GM12878 (cell line): ENCODE data around the gene MOB2. TPM values are rescaled to one million over a fixed set of nuclear protein-coding genes. Genes with fewer than 3 reads are reported as not detected.

Experiments used
- ATAC-seq: fragments of 200-7000 bp; cut with Tn5 transposase; 3 replicates; pipeline ENCODE4 v1.9.1; 2020; ENCODE audit warnings: mild to moderate bottlenecking, moderate library complexity
- BruUV-seq: library from RNA; stranded (reverse); fragments of 400-500 nt; replicated peaks from 2 replicates; lab custom pipeline; 2021; lab: Mats Ljungman, UMichigan
- CTCF ChIA-PET: fragments of 300-600 bp; sonication (Branson Sonifier 250); formaldehyde crosslinking; extraction: SDS; loops from one replicate; lab custom pipeline; 2021; ENCODE audit warnings: inconsistent platforms; lab: Yijun Ruan, JAX
- POLR2A ChIA-PET: fragments of 350-600 bp; formaldehyde crosslinking; extraction: SDS; loops from one replicate; lab custom pipeline; 2021; ENCODE audit warnings: inconsistent platforms; lab: Charles Lee
- RAD21 ChIA-PET: fragments of 300-600 bp; sonication (Branson Sonifier 250); formaldehyde crosslinking; loops from one replicate; lab custom pipeline; 2023; ENCODE audit warnings: antibody characterized with exemption; ENCODE audit not compliant: unreplicated experiment; lab: Charles Lee
- SMC1A ChIA-PET: fragments of 300-600 bp; sonication (Branson Sonifier 250); formaldehyde crosslinking; loops from one replicate; lab custom pipeline; 2023; ENCODE audit not compliant: unreplicated experiment, uncharacterized antibody; lab: Charles Lee
- DNase-seq: peaks from one replicate; pipeline ENCODE4 v3.0.0-alpha.2; 2011; ENCODE audit warnings: low read depth, low spot score
- FAIRE-seq: peaks from 3 replicates; lab custom pipeline; 2011; peaks lifted over from hg19 to GRCh38; lab: Jason Lieb, UNC
- H2AFZ ChIP-seq: 2 replicates; pipeline ENCODE4 v1.6.0; 2011; ENCODE audit warnings: low read depth, low read length, control low read depth; ENCODE audit not compliant: control insufficient read depth
- H3K27ac ChIP-seq: 2 replicates; pipeline ENCODE4 v1.5.1; 2011; ENCODE audit warnings: control low read depth; ENCODE audit not compliant: control insufficient read depth, insufficient read depth
- H3K27me3 ChIP-seq, 2 experiments: replicated peaks in 1 of 2; 2 replicates each; pipeline versions ENCODE4 v1.6.0 to v1.6.1; 2011; ENCODE audit warnings: low read length in 1 of 2; ENCODE audit not compliant: control insufficient read depth in 2 of 2, insufficient read depth in 2 of 2
- H3K36me3 ChIP-seq, 2 experiments: 2 replicates each; pipeline ENCODE4 v1.5.1; 2011; ENCODE audit warnings: low read length in 1 of 2; ENCODE audit not compliant: control insufficient read depth in 2 of 2, insufficient read depth in 2 of 2
- H3K4me1 ChIP-seq: 2 replicates; pipeline ENCODE4 v1.6.1; 2011; ENCODE audit warnings: mild to moderate bottlenecking, low read length, moderate library complexity, mixed read lengths; ENCODE audit not compliant: control insufficient read depth, insufficient read depth
- H3K4me2 ChIP-seq: 2 replicates; pipeline ENCODE4 v1.6.0; 2011; ENCODE audit warnings: control low read depth; ENCODE audit not compliant: control insufficient read depth, insufficient read depth
- H3K4me3 ChIP-seq: fragments of 200-600 bp; sonication (generic); 2 replicates; pipeline ENCODE4 v1.5.1; 2016
- H3K79me2 ChIP-seq: 2 replicates; pipeline ENCODE4 v1.6.0; 2011; ENCODE audit warnings: low read length; ENCODE audit not compliant: control insufficient read depth, insufficient read depth
- H3K9ac ChIP-seq: 2 replicates; pipeline ENCODE4 v1.8.0; 2011; ENCODE audit warnings: low read length, control low read depth, mixed read lengths; ENCODE audit not compliant: control insufficient read depth, insufficient read depth
- H3K9me3 ChIP-seq: replicated peaks from 3 replicates; pipeline ENCODE4 v1.5.1; 2011; ENCODE audit warnings: mild to moderate bottlenecking, low read length; ENCODE audit not compliant: control insufficient read depth, insufficient read depth
- H4K20me1 ChIP-seq: 2 replicates; pipeline ENCODE4 v1.6.0; 2011; ENCODE audit not compliant: control insufficient read depth, insufficient read depth
- CHD4 ChIP-seq: fragments of 200-600 bp; sonication (generic); IDR thresholded peaks from 2 replicates; pipeline ENCODE4 v1.6.1; 2016; ENCODE audit warnings: mild to moderate bottlenecking
- MLLT1 ChIP-seq: fragments of 450-650 bp; IDR thresholded peaks from 2 replicates; pipeline ENCODE4 v1.6.1; 2016; ENCODE audit warnings: mild to moderate bottlenecking
- MXI1 ChIP-seq: fragments of 150-350 bp; IDR thresholded peaks from 2 replicates; pipeline ENCODE4 v1.6.1; 2011; ENCODE audit warnings: low read depth, mild to moderate bottlenecking, inconsistent platforms, low read length, improper control_type of control experiment
- POLR2AphosphoS2 ChIP-seq: IDR thresholded peaks from 2 replicates; pipeline ENCODE4 v1.6.1; 2011; ENCODE audit warnings: low read depth, mild to moderate bottlenecking, low read length, improper control_type of control experiment, moderate library complexity
- WGBS: methylation state at CpG from one replicate; pipeline ENCODE4 v1.1.6; 2016; ENCODE audit warnings: low lambda C conversion rate; ENCODE audit not compliant: insufficient replicate concordance, insufficient coverage; ENCODE audit errors: missing lambda C conversion rate; 5-methylcytosine and 5-hydroxymethylcytosine counted together
- in situ Hi-C: fragments of 300-500 bp; cut with MboI; formaldehyde crosslinking; loops from 9 replicates; pipeline ENCODE4 v1.14.3; 2018; ENCODE audit warnings: mixed read lengths
- intact Hi-C: fragments of 100-400 bp; cut with micrococcal nuclease; formaldehyde crosslinking; loops from one replicate; pipeline ENCODE4 v1.14.2; 2022; ENCODE audit not compliant: unreplicated experiment
- polyA plus RNA-seq, 11 experiments: library from polyadenylated mRNA; depleted of rRNA in 4 of 11; unstranded in 6 of 11; stranded (reverse) in 5 of 11; fragments of >200 nt; fragmentation: Nextera tagmentation in 4 of 11; fragmentation: Illumina TruSeq in 1 of 11; extraction: Ambion mirVana in 4 of 11; extraction: Trizol in 1 of 11; gene quantifications; 1 replicate in 1 of 11; 2 replicates in 10 of 11; pipeline versions ENCODE4 v1.2.1 to v1.2.3, GENCODE V29; 2011 to 2016; ENCODE audit warnings: inconsistent platforms in 2 of 11, missing spikeins in 2 of 11, low read depth in 1 of 11
- total RNA-seq, 4 experiments: library from RNA; depleted of rRNA in 3 of 4; stranded (reverse); fragments of >200 nt in 3 of 4; fragmentation: Illumina TruSeq in 1 of 4; extraction: Trizol in 1 of 4; gene quantifications; 2 replicates each; pipeline versions ENCODE4 v1.2.1 to v1.2.3, GENCODE V29; 2013 to 2021

The MOB2 gene
- total and polyA plus RNA-seq, 10 of the 15 experiments (the other 5 are each of a cell fraction or from before 2014, with no cell fraction given) = 0.10 to 34.6 (median 15.5) TPM

GRCh38 chr11:1500466-1501420, 14.2 kb upstream of the MOB2 start:
- H4K20me1 ChIP-seq = no peaks in the 10 kb centered on the region
- no TSS peak for BruUV-seq
- H3K4me1 ChIP-seq = peaks cover 3% of the 10 kb centered on the region; the same call in 1 of the 2 replicates
- WGBS = 93% methylated on average over 27 of the region's 28 CpGs
- no peak for TF ChIP-seq MXI1
- TF ChIP-seq MLLT1 = no peak
- TF ChIP-seq CHD4 = no peak
- no peak for TF ChIP-seq POLR2AphosphoS2
- H3K4me2 ChIP-seq = no peak overlapping the region
- CTCF ChIA-PET = no interaction called here
- H3K27ac ChIP-seq = no peak overlapping the region
- H2AFZ ChIP-seq = no peak overlapping the region
- H3K9me3 ChIP-seq = no peaks in the 10 kb centered on the region; the same call in 2 of the 3 replicates
- H3K36me3 ChIP-seq = peaks cover 0 to 2% of the 10 kb centered on the region in 2 experiments; a peak in 2 of 4 replicates
- RAD21 ChIA-PET = no interaction called here
- POLR2A ChIA-PET = no interaction called here
- ATAC-seq (no peak), DNase-seq (no peak), FAIRE-seq (no peak)
- SMC1A ChIA-PET = no interaction called here
- in situ Hi-C loops (no loop called here), intact Hi-C loops (no loop called here)
- no peak overlapping the region for H3K4me3 ChIP-seq
- no peaks in the 10 kb centered on the region for H3K27me3 ChIP-seq
- H3K9ac ChIP-seq = no peak overlapping the region
- no peaks in the 10 kb centered on the region; the same call in none of the 2 replicates for H3K79me2 ChIP-seq
